K562 (cell line): ENCODE measurements around the gene MRPL2. TPM values are rescaled to one million over a fixed set of nuclear protein-coding genes. Genes with fewer than 3 reads are reported as not detected.

Source experiments
- ESRRA ChIP-seq: fragments of 450-650 bp; IDR thresholded peaks from 2 replicates; pipeline ENCODE4 v1.6.1; 2014; ENCODE audit warnings: low read depth, mild to moderate bottlenecking, moderate library complexity, borderline replicate concordance
- FOXP1 ChIP-seq: sonication (generic); formaldehyde crosslinking; IDR thresholded peaks from 2 replicates; pipeline ENCODE4 v1.8.0; 2022; ENCODE audit warnings: mild to moderate bottlenecking, missing genetic modification reagents
- GTF2F1 ChIP-seq: IDR thresholded peaks from 2 replicates; pipeline ENCODE4 v1.6.1; 2011; ENCODE audit warnings: low read depth, low read length, improper control_type of control experiment
- NFIC ChIP-seq: fragments of 450-650 bp; IDR thresholded peaks from 2 replicates; pipeline ENCODE4 v1.6.1; 2017; ENCODE audit warnings: mild to moderate bottlenecking, inconsistent platforms
- POLR2A ChIP-seq: fragments of 450-650 bp; conservative IDR thresholded peaks from 2 replicates; pipeline ENCODE4 v1.6.1; 2016
- POLR2G ChIP-seq: fragments of 200-400 bp; formaldehyde crosslinking; IDR thresholded peaks from 2 replicates; pipeline ENCODE4 v1.6.1; 2017; ENCODE audit warnings: low read depth, mild to moderate bottlenecking, antibody characterized with exemption, low read length, moderate library complexity
- RBM15 ChIP-seq: fragments of 200-400 bp; formaldehyde crosslinking; IDR thresholded peaks from 2 replicates; pipeline ENCODE4 v1.6.1; 2018; ENCODE audit warnings: mild to moderate bottlenecking, low read length, moderate library complexity; ENCODE audit not compliant: insufficient read depth
- SIN3A ChIP-seq, 2 experiments: fragments of 150-350 bp in 1 of 2; IDR thresholded peaks; 2 replicates each; pipeline ENCODE4 v1.6.1; 2011 to 2016; ENCODE audit warnings: borderline replicate concordance in 2 of 2, low read depth in 2 of 2, low read length in 2 of 2, mild to moderate bottlenecking in 2 of 2, moderate library complexity in 2 of 2; ENCODE audit not compliant: control insufficient read depth in 1 of 2
- SPI1 ChIP-seq: IDR thresholded peaks from 2 replicates; pipeline ENCODE4 v1.6.1; 2011; ENCODE audit warnings: low read depth, low read length, control low read depth, borderline replicate concordance
- TOE1 ChIP-seq, 2 experiments: fragments of 450-650 bp in 1 of 2; sonication (generic) in 1 of 2; formaldehyde crosslinking in 1 of 2; IDR thresholded peaks; 2 replicates each; pipeline versions ENCODE4 v1.7.1 to v1.8.0; 2016 to 2022; ENCODE audit warnings: borderline replicate concordance in 2 of 2, mild to moderate bottlenecking in 2 of 2, antibody characterized with exemption in 1 of 2, inconsistent platforms in 1 of 2, low read depth in 1 of 2, missing genetic modification reagents in 1 of 2, moderate library complexity in 1 of 2
- TRIM24 ChIP-seq, 2 experiments: fragments of 450-650 bp; IDR thresholded peaks; 2 replicates each; pipeline ENCODE4 v1.6.1; 2016
- ZBED1 ChIP-seq: IDR thresholded peaks from 2 replicates; pipeline ENCODE4 v1.6.1; 2014
- ZFPM2 ChIP-seq: fragments of 250-450 bp; sonication (Bioruptor Pico); IDR thresholded peaks from 2 replicates; pipeline ENCODE4 v1.5.1; 2022; ENCODE audit warnings: mild to moderate bottlenecking
- ZNF24 ChIP-seq: fragments of 450-650 bp; IDR thresholded peaks from 2 replicates; pipeline ENCODE4 v1.6.1; 2016
- polyA plus RNA-seq, 8 experiments: library from polyadenylated mRNA; depleted of rRNA in 4 of 8; stranded (reverse) in 5 of 8; unstranded in 3 of 8; fragments of >200 nt; fragmentation: Nextera tagmentation in 2 of 8; fragmentation: Illumina TruSeq in 1 of 8; extraction: Ambion mirVana in 2 of 8; extraction: Trizol in 1 of 8; gene quantifications; 2 replicates each; pipeline versions ENCODE4 v1.2.1 to v1.2.3, GENCODE V29; 2011 to 2014; ENCODE audit warnings: inconsistent platforms in 1 of 8, missing spikeins in 1 of 8
- total RNA-seq, 7 experiments: library from RNA; depleted of rRNA in 6 of 7; stranded (reverse); fragments of >200 nt in 6 of 7; fragmentation: Illumina TruSeq in 2 of 7; extraction: Trizol in 2 of 7; gene quantifications; 2 replicates each; pipeline versions ENCODE4 v1.2.1 to v1.2.3, GENCODE V29; 2011 to 2021; ENCODE audit warnings: low replicate concordance in 1 of 7
- TF ChIP-seq, protein P1 (sequence below): fragments of 450-650 bp; IDR thresholded peaks from 2 replicates; pipeline ENCODE4 v1.7.0; 2016; ENCODE audit warnings: borderline replicate concordance
- TF ChIP-seq, protein P2 (sequence below): fragments of 450-650 bp; formaldehyde crosslinking; IDR thresholded peaks from 2 replicates; pipeline ENCODE4 v1.4.0; 2020; ENCODE audit warnings: mild to moderate bottlenecking, moderate library complexity
- TF ChIP-seq, protein P3 (sequence below): fragments of 250-450 bp; sonication (Bioruptor Pico); IDR thresholded peaks from 2 replicates; pipeline ENCODE4 v1.8.0; 2021; ENCODE audit warnings: moderate library complexity, mild to moderate bottlenecking, inconsistent platforms
- TF ChIP-seq, protein P4 (sequence below): fragments of 450-650 bp; IDR thresholded peaks from 2 replicates; pipeline ENCODE4 v1.6.1; 2016
- TF ChIP-seq, protein P5 (sequence below), 2 experiments: IDR thresholded peaks; 2 replicates each; pipeline ENCODE4 v1.6.1; 2011; ENCODE audit warnings: borderline replicate concordance in 1 of 2, control low read depth in 1 of 2, low read depth in 1 of 2, low read length in 1 of 2, mild to moderate bottlenecking in 1 of 2, mixed read lengths in 1 of 2, moderate library complexity in 1 of 2; ENCODE audit not compliant: insufficient read depth in 1 of 2, insufficient read length in 1 of 2, poor library complexity in 1 of 2, severe bottlenecking in 1 of 2; ENCODE audit errors: extremely low read depth in 1 of 2

The MRPL2 gene
- total and polyA plus RNA-seq, 9 of the 15 experiments (the other 6 are each of a cell fraction or from before 2014, with no cell fraction given), result 63.1 to 262 (median 121) TPM

DNA sequence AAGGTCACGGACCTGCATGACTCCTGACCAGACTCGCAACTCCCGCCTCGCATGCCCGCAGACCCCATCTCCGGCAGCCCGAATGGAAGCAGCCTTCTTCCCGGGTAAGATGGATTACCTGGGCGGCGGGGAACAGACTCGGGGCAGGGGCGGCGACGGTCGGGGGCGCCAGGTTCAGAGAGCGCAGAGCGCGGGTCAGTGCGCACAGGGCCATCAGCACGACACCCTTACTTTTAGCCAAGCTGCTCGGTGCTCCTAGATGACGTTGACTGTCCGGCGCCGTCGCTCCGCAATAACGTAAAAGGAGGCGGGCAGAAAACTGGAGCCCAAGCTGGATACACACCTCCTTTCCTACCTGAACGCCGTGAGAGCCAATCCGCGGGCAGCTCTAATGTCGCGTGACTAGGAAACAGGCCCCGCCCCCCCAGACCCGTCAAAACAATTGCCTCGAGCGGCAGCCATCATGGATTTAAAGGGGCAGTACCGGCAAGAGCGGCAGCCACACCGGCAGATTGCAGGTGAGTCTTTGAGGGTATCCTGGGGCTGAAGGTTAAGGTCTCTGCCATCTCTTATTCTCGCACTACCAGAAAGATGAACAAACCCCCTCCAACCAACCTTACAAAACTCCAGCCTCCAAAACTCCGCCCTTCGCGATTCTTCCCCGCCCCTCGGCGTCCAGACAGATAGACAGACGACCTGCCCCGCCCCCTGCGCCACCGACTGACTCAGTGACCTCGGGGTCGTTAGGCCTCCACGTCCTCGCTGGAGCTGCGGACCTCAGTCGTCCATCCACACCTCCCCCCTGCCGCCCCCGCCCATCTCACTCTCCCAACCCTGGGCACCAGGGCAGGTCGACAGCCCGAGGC lies at the start of gene MRPL2, which contains the start of gene KLC4 (continued):
- TF ChIP-seq, protein P1, sequence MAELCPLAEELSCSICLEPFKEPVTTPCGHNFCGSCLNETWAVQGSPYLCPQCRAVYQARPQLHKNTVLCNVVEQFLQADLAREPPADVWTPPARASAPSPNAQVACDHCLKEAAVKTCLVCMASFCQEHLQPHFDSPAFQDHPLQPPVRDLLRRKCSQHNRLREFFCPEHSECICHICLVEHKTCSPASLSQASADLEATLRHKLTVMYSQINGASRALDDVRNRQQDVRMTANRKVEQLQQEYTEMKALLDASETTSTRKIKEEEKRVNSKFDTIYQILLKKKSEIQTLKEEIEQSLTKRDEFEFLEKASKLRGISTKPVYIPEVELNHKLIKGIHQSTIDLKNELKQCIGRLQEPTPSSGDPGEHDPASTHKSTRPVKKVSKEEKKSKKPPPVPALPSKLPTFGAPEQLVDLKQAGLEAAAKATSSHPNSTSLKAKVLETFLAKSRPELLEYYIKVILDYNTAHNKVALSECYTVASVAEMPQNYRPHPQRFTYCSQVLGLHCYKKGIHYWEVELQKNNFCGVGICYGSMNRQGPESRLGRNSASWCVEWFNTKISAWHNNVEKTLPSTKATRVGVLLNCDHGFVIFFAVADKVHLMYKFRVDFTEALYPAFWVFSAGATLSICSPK, result no peak
- TF ChIP-seq POLR2G (peak; percentile 95), NFIC (no peak), TRIM24 (IDR thresholded peaks at IDR 0.05) (no peak), ZBED1 (peak; percentile 25; the same call in 1 of the 2 replicates), GTF2F1 (peak; percentile 49; the same call in 1 of the 2 replicates), ESRRA (peak; percentile 88), SPI1 (no peak), TOE1 (IDR thresholded peaks at IDR 0.05; ENCODE audit: borderline replicate concordance) (peak; percentile 91; the same call in 1 of the 2 replicates), TOE1 (CRISPR knock-in tag; IDR thresholded peaks at IDR 0.05; ENCODE audit: borderline replicate concordance, low read depth) (no peak), ZFPM2 (no peak), RBM15 (no peak), SIN3A (IDR thresholded peaks at IDR 0.05; ENCODE audit: borderline replicate concordance in 2 of 2, control insufficient read depth in 1 of 2, low read depth in 2 of 2, low read length in 2 of 2) (peak; percentile 87 to 93; a peak in 3 of 4 replicates), FOXP1 (CRISPR knock-in tag) (peak; percentile 63; the same call in 1 of the 2 replicates), POLR2A (peak; percentile 97), ZNF24 (no peak)
- TF ChIP-seq, protein P2, sequence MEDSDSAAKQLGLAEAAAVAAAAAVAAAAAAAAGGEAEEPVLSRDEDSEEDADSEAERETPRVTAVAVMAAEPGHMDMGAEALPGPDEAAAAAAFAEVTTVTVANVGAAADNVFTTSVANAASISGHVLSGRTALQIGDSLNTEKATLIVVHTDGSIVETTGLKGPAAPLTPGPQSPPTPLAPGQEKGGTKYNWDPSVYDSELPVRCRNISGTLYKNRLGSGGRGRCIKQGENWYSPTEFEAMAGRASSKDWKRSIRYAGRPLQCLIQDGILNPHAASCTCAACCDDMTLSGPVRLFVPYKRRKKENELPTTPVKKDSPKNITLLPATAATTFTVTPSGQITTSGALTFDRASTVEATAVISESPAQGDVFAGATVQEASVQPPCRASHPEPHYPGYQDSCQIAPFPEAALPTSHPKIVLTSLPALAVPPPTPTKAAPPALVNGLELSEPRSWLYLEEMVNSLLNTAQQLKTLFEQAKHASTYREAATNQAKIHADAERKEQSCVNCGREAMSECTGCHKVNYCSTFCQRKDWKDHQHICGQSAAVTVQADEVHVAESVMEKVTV (CRISPR knock-in tag), result no peak
- TF ChIP-seq, protein P3, sequence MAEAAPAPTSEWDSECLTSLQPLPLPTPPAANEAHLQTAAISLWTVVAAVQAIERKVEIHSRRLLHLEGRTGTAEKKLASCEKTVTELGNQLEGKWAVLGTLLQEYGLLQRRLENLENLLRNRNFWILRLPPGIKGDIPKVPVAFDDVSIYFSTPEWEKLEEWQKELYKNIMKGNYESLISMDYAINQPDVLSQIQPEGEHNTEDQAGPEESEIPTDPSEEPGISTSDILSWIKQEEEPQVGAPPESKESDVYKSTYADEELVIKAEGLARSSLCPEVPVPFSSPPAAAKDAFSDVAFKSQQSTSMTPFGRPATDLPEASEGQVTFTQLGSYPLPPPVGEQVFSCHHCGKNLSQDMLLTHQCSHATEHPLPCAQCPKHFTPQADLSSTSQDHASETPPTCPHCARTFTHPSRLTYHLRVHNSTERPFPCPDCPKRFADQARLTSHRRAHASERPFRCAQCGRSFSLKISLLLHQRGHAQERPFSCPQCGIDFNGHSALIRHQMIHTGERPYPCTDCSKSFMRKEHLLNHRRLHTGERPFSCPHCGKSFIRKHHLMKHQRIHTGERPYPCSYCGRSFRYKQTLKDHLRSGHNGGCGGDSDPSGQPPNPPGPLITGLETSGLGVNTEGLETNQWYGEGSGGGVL (CRISPR knock-in tag), result no peak
- TF ChIP-seq, protein P4, sequence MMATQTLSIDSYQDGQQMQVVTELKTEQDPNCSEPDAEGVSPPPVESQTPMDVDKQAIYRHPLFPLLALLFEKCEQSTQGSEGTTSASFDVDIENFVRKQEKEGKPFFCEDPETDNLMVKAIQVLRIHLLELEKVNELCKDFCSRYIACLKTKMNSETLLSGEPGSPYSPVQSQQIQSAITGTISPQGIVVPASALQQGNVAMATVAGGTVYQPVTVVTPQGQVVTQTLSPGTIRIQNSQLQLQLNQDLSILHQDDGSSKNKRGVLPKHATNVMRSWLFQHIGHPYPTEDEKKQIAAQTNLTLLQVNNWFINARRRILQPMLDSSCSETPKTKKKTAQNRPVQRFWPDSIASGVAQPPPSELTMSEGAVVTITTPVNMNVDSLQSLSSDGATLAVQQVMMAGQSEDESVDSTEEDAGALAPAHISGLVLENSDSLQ, result peak; percentile 96
- TF ChIP-seq, protein P5, sequence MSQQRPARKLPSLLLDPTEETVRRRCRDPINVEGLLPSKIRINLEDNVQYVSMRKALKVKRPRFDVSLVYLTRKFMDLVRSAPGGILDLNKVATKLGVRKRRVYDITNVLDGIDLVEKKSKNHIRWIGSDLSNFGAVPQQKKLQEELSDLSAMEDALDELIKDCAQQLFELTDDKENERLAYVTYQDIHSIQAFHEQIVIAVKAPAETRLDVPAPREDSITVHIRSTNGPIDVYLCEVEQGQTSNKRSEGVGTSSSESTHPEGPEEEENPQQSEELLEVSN (IDR thresholded peaks at IDR 0.05; ENCODE audit: borderline replicate concordance in 1 of 2, extremely low read depth in 1 of 2, insufficient read depth in 1 of 2, insufficient read length in 1 of 2, low read depth in 1 of 2, low read length in 1 of 2, poor library complexity in 1 of 2, severe bottlenecking in 1 of 2), result peak in 1 of 2 experiments; percentile 15
